ENCODE results near the gene PTPRO.
A peak's percentile ranks its signal among the peaks of the same experiment; 100 is the strongest.

The PTPRO gene

DNA sequence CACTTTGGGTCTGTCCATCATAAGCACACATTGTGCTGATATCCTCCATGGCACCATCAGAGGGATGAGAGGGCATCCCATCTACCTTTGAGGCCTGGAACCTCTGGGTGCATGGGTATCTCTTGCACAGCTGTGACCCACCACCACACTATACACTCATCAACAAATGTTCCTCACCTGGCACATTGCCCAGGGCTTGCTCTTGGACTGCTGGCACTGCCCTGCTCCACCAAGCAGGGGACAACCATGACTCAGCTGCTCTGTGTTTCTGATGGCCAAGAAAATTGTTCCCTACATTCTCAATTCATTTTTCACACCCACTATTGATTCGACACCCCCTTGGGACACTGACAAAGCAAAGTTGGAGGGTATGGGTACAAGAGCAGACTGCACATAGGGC is 155.5 kb downstream of the PTPRO start:
- Histone ChIP-seq H3K4me3 (IDR thresholded peaks at IDR 0.05; ENCODE audit: insufficient read depth, low read depth, low read length) (no peak overlapping the region), H2AFZ (ENCODE audit: low read depth) (no peak overlapping the region), H4K20me1 (ENCODE audit: insufficient read depth) (no peaks in the 10 kb centered on the region), H3K27ac (no peak overlapping the region), H3K4me2 (no peak overlapping the region), H3K27me3 (ENCODE audit: insufficient read depth, low read depth) (no peaks in the 10 kb centered on the region), H3K79me2 (ENCODE audit: insufficient read depth, low read depth) (no peaks in the 10 kb centered on the region), H3K9ac (no peak overlapping the region), H3K4me1 (ENCODE audit: low read depth, poor library complexity, severe bottlenecking) (no peaks in the 10 kb centered on the region), H3K36me3 (ENCODE audit: insufficient read depth) (no peaks in the 10 kb centered on the region)
- TF ChIP-seq, protein P1, sequence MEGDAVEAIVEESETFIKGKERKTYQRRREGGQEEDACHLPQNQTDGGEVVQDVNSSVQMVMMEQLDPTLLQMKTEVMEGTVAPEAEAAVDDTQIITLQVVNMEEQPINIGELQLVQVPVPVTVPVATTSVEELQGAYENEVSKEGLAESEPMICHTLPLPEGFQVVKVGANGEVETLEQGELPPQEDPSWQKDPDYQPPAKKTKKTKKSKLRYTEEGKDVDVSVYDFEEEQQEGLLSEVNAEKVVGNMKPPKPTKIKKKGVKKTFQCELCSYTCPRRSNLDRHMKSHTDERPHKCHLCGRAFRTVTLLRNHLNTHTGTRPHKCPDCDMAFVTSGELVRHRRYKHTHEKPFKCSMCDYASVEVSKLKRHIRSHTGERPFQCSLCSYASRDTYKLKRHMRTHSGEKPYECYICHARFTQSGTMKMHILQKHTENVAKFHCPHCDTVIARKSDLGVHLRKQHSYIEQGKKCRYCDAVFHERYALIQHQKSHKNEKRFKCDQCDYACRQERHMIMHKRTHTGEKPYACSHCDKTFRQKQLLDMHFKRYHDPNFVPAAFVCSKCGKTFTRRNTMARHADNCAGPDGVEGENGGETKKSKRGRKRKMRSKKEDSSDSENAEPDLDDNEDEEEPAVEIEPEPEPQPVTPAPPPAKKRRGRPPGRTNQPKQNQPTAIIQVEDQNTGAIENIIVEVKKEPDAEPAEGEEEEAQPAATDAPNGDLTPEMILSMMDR (conservative IDR thresholded peaks at IDR 0.05; ENCODE audit: low read depth, low read length), result no peak

DNA sequence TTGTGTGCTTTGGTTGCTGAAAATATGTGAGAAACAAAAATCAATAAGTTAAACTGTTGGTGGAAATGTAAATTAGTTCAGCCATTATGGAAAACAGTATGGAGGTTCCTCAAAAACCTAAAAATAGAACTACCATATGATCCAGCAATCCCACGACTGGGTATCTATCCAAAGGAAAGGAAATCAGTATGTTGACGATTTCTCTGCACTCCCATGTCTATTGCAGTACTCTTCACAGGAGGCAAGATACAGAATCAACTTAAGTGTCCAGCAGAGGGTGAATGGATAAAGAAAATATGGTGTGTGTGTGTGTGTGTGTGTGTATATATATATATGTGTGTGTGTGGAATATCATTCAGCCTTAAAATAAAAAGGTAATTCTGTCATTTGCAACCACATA is 159.5 kb downstream of the PTPRO start:
- Histone ChIP-seq H2AFZ (ENCODE audit: low read depth) (no peak overlapping the region), H3K4me1 (ENCODE audit: low read depth, poor library complexity, severe bottlenecking) (peaks cover 10% of the 10 kb centered on the region), H3K27ac (no peak overlapping the region), H3K79me2 (ENCODE audit: insufficient read depth, low read depth) (no peaks in the 10 kb centered on the region), H3K4me3 (IDR thresholded peaks at IDR 0.05; ENCODE audit: insufficient read depth, low read depth, low read length) (no peak overlapping the region), H3K4me2 (no peak overlapping the region), H3K27me3 (ENCODE audit: insufficient read depth, low read depth) (no peaks in the 10 kb centered on the region), H3K36me3 (ENCODE audit: insufficient read depth) (no peaks in the 10 kb centered on the region), H3K9ac (no peak overlapping the region), H4K20me1 (ENCODE audit: insufficient read depth) (no peaks in the 10 kb centered on the region)
- TF ChIP-seq, protein P1 (conservative IDR thresholded peaks at IDR 0.05; ENCODE audit: low read depth, low read length), result no peak

DNA sequence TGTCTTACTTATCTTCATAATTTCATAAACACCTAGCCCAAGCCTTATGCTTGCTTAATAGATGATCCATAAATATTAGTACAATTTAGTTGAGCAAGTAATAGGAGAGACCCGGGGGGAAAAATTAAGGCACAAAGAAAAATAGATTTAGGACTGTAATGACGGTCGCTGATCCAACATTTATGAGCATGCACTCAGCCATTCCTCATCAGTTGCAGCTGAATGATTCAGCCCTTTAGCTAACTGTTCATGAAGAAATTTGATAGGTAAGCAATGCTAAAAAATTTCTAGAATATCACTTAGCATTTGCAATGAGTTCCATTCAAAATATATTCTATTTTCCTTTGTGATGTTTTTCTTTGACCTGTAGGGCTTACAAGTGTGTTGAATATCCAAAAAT is 163.2 kb downstream of the PTPRO start:
- Histone ChIP-seq H3K79me2 (ENCODE audit: insufficient read depth, low read depth) (no peaks in the 10 kb centered on the region), H3K27me3 (ENCODE audit: insufficient read depth, low read depth) (no peaks in the 10 kb centered on the region), H3K36me3 (ENCODE audit: insufficient read depth) (no peaks in the 10 kb centered on the region), H3K27ac (no peak overlapping the region), H2AFZ (ENCODE audit: low read depth) (no peak overlapping the region), H3K4me1 (ENCODE audit: low read depth, poor library complexity, severe bottlenecking) (peaks cover 19% of the 10 kb centered on the region), H3K9ac (no peak overlapping the region), H4K20me1 (ENCODE audit: insufficient read depth) (no peaks in the 10 kb centered on the region), H3K4me3 (IDR thresholded peaks at IDR 0.05; ENCODE audit: insufficient read depth, low read depth, low read length) (no peak overlapping the region), H3K4me2 (no peak overlapping the region)
- TF ChIP-seq, protein P1 (conservative IDR thresholded peaks at IDR 0.05; ENCODE audit: low read depth, low read length), result no peak

DNA sequence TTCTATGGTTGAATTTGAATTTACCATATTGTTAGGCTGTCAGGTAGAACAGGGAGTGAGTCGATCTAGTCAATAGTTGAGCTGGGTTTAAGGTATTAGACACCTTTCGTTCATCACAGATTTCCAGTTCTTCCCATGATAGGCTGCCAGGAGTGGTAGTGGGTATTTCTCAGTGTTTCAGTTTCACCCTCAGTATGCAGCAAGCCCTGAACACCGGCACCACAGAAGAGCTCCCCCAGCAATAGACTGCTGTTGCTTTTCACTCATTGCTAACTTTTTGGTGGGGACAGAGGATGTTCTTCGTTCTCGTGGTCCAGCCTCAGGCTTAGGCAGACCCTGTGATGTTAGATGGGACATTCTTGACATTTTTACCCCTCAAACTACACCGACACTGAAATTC is 164.6 kb downstream of the PTPRO start:
- no peaks in the 10 kb centered on the region for H3K36me3 ChIP-seq (ENCODE audit: insufficient read depth)
- H3K27ac ChIP-seq, result no peak overlapping the region
- H3K4me3 ChIP-seq (IDR thresholded peaks at IDR 0.05; ENCODE audit: insufficient read depth, low read depth, low read length), result no peak overlapping the region
- no peaks in the 10 kb centered on the region for H3K27me3 ChIP-seq (ENCODE audit: insufficient read depth, low read depth)
- no peak overlapping the region for H3K9ac ChIP-seq
- peak overlapping the region; percentile 37 for H3K4me2 ChIP-seq
- H3K4me1 ChIP-seq (ENCODE audit: low read depth, poor library complexity, severe bottlenecking), result peaks cover 19% of the 10 kb centered on the region
- H4K20me1 ChIP-seq (ENCODE audit: insufficient read depth), result no peaks in the 10 kb centered on the region
- no peaks in the 10 kb centered on the region for H3K79me2 ChIP-seq (ENCODE audit: insufficient read depth, low read depth)
- no peak overlapping the region for H2AFZ ChIP-seq (ENCODE audit: low read depth)
- TF ChIP-seq, protein P1 (conservative IDR thresholded peaks at IDR 0.05; ENCODE audit: low read depth, low read length), result no peak
